ENCODE results near the gene KCNE1. TPM values are rescaled to one million over a fixed set of nuclear protein-coding genes. Genes with fewer than 3 reads are reported as not detected.

Gene KCNE1
- total and polyA plus RNA-seq, 2 of the 13 experiments (the other 11 are each of a cell fraction or from before 2014, with no cell fraction given) = 0.35 TPM; not detected in 1

DNA sequence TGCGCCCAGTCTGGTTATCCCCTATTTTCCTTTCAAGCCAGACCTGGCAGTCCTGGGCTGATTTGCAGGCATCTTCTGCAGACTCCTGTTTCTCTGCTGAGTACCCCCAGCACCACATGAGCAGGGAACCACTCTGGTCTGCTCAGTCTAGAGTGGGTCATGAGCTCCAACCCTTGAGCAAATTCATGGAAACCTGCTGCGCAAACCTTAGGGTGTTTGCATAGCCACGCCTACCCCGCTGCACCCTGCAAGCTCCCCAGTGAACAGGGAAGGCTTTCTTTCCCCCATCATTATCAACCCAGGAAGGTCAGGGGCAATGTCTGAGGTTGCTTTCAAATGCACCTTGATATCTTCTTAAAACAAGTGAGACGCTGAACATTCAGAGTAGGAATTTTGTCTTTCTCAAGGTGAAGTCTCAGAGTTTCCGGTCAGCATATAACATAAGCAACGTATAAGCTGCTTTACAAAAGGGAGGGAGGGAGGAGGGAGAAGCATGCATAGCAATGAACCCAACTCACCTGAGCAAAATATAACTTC lies 11.1 kb upstream of the KCNE1 start (continued):
- TF ChIP-seq, protein P1, sequence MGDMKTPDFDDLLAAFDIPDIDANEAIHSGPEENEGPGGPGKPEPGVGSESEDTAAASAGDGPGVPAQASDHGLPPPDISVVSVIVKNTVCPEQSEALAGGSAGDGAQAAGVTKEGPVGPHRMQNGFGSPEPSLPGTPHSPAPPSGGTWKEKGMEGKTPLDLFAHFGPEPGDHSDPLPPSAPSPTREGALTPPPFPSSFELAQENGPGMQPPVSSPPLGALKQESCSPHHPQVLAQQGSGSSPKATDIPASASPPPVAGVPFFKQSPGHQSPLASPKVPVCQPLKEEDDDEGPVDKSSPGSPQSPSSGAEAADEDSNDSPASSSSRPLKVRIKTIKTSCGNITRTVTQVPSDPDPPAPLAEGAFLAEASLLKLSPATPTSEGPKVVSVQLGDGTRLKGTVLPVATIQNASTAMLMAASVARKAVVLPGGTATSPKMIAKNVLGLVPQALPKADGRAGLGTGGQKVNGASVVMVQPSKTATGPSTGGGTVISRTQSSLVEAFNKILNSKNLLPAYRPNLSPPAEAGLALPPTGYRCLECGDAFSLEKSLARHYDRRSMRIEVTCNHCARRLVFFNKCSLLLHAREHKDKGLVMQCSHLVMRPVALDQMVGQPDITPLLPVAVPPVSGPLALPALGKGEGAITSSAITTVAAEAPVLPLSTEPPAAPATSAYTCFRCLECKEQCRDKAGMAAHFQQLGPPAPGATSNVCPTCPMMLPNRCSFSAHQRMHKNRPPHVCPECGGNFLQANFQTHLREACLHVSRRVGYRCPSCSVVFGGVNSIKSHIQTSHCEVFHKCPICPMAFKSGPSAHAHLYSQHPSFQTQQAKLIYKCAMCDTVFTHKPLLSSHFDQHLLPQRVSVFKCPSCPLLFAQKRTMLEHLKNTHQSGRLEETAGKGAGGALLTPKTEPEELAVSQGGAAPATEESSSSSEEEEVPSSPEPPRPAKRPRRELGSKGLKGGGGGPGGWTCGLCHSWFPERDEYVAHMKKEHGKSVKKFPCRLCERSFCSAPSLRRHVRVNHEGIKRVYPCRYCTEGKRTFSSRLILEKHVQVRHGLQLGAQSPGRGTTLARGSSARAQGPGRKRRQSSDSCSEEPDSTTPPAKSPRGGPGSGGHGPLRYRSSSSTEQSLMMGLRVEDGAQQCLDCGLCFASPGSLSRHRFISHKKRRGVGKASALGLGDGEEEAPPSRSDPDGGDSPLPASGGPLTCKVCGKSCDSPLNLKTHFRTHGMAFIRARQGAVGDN (CRISPR knock-in tag; IDR thresholded peaks at IDR 0.05) = 0 out of 2 replicates have a peak, but pooled peaks have one; percentile 22
- TF ChIP-seq ZNF766 (CRISPR knock-in tag; IDR thresholded peaks at IDR 0.05; ENCODE audit: borderline replicate concordance) (no peak), ZFP36 (IDR thresholded peaks at IDR 0.05; ENCODE audit: borderline replicate concordance, low read depth, low read length, partially characterized antibody) (no peak), ZNF362 (CRISPR knock-in tag; IDR thresholded peaks at IDR 0.05; ENCODE audit: borderline replicate concordance) (no peak), BCL6 (CRISPR knock-in tag; IDR thresholded peaks at IDR 0.05) (peak; percentile 20; the same call in 1 of the 2 replicates), HNF4G (IDR thresholded peaks at IDR 0.05; ENCODE audit: borderline replicate concordance, low read depth, low read length) (no peak), HNF4G (CRISPR knock-in tag; IDR thresholded peaks at IDR 0.05; ENCODE audit: borderline replicate concordance, low read depth) (no peak), HNRNPLL (IDR thresholded peaks at IDR 0.05; ENCODE audit: low read depth, low read length, poor library complexity, severe bottlenecking) (peak; percentile 46), SETDB1 (CRISPR knock-in tag; IDR thresholded peaks at IDR 0.05; ENCODE audit: borderline replicate concordance) (0 out of 2 replicates have a peak, but pooled peaks have one; percentile 20), ZBTB44 (CRISPR knock-in tag; IDR thresholded peaks at IDR 0.05) (no peak)
- TF ChIP-seq, protein P2, sequence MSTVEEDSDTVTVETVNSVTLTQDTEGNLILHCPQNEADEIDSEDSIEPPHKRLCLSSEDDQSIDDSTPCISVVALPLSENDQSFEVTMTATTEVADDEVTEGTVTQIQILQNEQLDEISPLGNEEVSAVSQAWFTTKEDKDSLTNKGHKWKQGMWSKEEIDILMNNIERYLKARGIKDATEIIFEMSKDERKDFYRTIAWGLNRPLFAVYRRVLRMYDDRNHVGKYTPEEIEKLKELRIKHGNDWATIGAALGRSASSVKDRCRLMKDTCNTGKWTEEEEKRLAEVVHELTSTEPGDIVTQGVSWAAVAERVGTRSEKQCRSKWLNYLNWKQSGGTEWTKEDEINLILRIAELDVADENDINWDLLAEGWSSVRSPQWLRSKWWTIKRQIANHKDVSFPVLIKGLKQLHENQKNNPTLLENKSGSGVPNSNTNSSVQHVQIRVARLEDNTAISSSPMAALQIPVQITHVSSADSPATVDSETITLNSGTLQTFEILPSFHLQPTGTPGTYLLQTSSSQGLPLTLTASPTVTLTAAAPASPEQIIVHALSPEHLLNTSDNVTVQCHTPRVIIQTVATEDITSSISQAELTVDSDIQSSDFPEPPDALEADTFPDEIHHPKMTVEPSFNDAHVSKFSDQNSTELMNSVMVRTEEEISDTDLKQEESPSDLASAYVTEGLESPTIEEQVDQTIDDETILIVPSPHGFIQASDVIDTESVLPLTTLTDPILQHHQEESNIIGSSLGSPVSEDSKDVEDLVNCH (CRISPR knock-in tag; IDR thresholded peaks at IDR 0.05) = no peak
- TF ChIP-seq, protein P3, sequence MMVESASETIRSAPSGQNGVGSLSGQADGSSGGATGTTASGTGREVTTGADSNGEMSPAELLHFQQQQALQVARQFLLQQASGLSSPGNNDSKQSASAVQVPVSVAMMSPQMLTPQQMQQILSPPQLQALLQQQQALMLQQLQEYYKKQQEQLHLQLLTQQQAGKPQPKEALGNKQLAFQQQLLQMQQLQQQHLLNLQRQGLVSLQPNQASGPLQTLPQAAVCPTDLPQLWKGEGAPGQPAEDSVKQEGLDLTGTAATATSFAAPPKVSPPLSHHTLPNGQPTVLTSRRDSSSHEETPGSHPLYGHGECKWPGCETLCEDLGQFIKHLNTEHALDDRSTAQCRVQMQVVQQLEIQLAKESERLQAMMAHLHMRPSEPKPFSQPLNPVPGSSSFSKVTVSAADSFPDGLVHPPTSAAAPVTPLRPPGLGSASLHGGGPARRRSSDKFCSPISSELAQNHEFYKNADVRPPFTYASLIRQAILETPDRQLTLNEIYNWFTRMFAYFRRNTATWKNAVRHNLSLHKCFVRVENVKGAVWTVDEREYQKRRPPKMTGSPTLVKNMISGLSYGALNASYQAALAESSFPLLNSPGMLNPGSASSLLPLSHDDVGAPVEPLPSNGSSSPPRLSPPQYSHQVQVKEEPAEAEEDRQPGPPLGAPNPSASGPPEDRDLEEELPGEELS (CRISPR knock-in tag; IDR thresholded peaks at IDR 0.05) = 0 out of 2 replicates have a peak, but pooled peaks have one; percentile 18
- TF ChIP-seq, protein P4, sequence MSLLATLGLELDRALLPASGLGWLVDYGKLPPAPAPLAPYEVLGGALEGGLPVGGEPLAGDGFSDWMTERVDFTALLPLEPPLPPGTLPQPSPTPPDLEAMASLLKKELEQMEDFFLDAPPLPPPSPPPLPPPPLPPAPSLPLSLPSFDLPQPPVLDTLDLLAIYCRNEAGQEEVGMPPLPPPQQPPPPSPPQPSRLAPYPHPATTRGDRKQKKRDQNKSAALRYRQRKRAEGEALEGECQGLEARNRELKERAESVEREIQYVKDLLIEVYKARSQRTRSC (CRISPR knock-in tag; IDR thresholded peaks at IDR 0.05; ENCODE audit: low read depth) = no peak
